ENCODE data around the gene SARDH.
"Not testable (repeated sequence)": the region's sequence is repeated elsewhere in the genome, so short reads cannot be mapped to it uniquely, and the experiment has no call there.

- TF ChIP-seq, protein P1, sequence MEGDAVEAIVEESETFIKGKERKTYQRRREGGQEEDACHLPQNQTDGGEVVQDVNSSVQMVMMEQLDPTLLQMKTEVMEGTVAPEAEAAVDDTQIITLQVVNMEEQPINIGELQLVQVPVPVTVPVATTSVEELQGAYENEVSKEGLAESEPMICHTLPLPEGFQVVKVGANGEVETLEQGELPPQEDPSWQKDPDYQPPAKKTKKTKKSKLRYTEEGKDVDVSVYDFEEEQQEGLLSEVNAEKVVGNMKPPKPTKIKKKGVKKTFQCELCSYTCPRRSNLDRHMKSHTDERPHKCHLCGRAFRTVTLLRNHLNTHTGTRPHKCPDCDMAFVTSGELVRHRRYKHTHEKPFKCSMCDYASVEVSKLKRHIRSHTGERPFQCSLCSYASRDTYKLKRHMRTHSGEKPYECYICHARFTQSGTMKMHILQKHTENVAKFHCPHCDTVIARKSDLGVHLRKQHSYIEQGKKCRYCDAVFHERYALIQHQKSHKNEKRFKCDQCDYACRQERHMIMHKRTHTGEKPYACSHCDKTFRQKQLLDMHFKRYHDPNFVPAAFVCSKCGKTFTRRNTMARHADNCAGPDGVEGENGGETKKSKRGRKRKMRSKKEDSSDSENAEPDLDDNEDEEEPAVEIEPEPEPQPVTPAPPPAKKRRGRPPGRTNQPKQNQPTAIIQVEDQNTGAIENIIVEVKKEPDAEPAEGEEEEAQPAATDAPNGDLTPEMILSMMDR (conservative IDR thresholded peaks at IDR 0.05; ENCODE audit: low read length), result not testable (repeated sequence)
- not testable (repeated sequence) for TF ChIP-seq EZH2phosphoT487 (IDR thresholded peaks at IDR 0.05; ENCODE audit: borderline replicate concordance)
Observed at GRCh38 chr9:133766234-133766633, 28.1 kb upstream of the SARDH start.
